ENCODE data around the gene OLIG3.

Gene OLIG3

DNA sequence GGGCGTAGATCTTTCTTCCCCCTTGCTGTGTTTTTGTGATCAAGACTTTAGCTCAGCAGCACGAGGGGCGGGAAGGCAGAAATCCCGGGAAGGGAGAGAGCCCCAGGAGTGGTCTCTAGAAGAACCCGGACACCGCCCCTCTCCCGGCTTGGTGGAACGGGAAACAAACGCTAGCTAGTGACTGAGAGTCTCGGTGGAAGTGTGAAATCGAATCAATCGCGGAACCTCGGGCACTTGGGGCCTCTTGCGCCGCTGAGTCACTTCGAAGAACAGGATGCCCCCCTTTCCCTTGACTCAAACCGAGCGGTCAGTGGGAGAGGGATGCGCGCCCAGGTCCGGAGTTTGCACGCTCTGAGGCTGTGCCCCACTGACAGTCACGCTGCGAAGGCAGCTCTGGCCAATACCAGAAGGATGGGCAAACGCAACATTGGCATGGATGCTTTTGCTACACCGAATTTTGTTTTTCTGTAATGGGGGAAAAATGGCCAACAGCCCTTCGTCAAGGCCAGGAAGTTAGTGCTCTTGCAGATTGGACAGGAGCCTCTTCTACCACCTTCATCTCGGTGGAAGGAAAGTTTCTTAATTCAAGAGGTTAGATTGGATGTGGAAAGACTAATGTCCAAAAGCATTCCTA is 1.6 kb upstream of the OLIG3 start:
- no peak for DNase-seq (ENCODE audit: low read depth)

DNA sequence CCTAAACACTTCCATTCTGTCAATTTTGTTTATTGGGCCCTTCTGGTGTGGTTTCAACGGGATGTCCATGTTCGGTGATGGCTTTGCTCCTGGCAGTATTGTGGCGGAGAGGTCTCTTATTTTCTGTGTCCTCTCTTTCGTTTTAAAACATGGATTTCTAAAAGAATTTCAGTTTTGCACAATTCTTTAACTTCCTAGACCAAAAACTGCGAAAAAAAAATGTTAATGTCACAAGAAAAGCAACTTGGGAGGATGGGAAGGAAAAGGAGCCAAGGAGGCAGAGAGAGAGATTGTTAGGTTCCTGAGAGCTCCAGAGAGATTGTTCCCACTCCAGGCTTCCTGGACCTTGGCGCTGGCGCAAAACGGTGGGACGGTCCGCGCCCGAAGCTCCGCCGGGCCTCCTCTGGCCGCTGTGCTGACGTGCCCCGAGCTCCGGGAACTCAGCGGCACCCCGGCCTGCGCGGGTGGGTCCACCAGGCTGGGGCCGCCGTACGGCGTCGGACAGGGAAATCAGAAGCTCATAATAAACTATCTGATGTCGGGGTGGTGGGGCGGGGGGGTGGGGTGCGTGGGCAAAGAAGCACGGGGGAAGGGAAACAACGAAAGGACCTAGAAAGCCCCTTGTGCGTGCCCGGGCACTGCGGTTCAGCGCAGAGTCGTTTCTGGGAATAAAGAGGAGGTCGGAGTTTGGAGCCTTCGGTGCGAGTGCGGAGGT is 951 bp upstream of the OLIG3 start:
- no peak for DNase-seq (ENCODE audit: low read depth)

DNA sequence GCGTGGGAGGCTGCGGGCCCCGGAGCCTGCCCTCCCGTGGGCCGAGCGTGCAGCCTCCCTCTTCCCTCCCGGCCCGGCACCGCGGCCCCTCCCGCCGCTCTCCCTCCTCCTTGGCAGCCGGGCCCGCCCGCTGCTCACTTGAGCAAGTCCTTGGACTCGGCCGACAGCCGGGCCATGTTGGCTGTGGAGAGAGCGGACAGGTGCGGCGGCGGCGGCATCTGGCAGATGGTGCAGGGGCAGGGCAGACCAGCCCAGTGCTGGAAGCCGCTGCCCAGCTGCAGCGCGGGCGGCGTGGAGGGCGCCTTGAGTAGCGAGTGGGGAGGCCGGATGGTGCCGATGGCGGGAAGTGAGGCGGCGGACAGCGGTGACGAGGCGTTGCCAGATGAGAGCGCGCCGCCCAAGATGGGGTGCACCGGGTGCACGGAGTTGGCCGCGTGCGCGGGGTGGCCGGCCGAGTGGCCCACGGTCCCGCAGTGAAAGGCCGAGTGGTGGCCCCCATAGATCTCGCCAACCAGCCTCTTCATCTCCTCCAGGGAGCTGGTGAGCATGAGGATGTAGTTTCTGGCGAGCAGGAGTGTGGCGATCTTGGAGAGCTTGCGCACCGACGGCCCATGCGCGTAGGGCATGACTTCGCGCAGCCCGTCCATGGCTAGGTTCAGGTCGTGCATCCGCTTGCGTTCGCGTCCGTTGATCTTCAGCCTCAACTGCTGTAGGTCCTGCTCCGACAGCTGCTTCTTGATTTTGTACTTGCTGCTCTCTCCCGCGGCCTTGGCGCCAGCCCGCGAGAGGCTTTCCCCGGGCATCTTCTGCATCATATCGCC is 766 bp downstream of the OLIG3 start:
- no peak for DNase-seq (ENCODE audit: low read depth)

DNA sequence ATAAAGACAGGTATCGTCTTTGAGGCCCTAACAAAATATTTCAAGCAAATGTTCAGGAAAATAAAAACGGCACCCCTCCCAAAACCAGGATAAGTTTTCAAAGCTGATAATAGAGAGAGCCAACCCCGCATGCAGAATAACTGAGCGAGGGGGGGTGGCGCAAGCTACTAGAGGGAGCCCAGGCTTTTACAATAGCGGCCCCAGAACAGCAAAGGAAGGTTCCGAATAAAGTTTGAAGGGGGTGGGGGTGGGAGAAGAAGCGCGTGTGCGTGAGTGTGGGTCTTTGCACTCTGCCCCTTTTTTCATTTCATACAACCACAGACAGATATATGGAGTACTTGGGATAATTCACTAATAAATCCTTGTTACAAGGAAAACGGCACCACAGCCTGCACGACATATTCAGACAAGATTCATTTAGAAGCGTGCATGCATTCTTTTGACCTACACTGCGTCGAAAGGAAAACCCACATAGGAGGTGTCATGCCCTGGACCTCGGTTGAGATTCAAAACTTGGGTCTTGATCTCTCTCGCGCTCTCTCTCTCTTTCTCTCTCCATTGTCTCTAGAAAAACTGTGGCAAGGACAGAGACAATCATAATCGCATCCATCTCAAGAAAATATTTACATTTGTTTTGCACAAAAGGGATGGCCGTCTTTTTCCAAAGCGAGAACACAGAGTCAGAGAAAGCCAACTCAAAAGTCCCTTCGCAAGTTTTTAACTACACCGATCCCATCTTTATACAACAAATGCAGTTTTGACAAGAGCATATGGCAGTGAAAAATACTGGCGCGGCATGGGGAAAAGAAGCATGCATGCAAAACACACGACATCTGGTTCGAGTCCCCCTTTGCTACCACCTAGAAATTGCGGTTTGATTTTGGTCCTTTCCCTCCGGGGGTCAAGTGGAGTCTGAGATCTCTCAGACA is 1.6 kb downstream of the OLIG3 start:
- DNase-seq (ENCODE audit: low read depth): no peak

DNA sequence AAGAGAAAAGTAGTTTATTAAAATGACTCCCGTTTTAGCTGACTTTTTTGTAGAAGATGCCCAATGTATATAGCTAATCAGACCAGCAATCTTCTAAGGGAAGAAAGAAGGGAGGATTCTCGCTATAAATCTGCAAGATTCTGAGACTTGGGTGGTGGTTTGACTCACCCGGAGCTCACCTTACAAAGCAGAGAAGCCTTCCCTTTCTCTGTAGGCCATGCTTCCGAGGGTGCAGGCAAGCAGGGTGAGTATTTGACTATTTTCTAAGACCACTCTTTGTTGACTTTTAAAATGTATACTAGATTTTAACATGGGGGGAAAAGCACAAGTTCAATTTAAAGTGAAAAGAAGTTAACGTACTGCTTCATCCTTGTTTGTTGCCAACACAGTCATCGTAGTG is 2.7 kb downstream of the OLIG3 start:
- DNase-seq (ENCODE audit: low read depth): no peak

DNA sequence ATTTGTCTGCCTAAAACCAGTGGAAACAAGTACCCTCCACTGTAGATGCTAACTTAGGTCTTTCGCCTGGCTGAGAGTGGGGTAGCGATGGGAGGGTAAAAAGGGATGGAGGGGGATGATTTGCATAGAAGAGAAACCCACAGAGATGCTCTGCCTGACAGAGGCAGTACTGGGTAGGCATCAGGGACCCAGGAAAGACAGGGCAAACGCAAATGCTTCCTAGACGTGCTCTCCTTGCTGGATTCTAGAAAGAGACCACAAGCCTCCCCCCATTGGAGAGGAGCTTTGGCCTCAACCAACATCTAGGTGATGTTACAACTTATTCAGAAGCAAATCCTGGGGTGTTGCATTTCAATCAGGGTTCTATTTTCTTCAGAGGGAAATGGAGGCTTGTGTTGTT is 3.2 kb downstream of the OLIG3 start:
- DNase-seq (ENCODE audit: low read depth): no peak

DNA sequence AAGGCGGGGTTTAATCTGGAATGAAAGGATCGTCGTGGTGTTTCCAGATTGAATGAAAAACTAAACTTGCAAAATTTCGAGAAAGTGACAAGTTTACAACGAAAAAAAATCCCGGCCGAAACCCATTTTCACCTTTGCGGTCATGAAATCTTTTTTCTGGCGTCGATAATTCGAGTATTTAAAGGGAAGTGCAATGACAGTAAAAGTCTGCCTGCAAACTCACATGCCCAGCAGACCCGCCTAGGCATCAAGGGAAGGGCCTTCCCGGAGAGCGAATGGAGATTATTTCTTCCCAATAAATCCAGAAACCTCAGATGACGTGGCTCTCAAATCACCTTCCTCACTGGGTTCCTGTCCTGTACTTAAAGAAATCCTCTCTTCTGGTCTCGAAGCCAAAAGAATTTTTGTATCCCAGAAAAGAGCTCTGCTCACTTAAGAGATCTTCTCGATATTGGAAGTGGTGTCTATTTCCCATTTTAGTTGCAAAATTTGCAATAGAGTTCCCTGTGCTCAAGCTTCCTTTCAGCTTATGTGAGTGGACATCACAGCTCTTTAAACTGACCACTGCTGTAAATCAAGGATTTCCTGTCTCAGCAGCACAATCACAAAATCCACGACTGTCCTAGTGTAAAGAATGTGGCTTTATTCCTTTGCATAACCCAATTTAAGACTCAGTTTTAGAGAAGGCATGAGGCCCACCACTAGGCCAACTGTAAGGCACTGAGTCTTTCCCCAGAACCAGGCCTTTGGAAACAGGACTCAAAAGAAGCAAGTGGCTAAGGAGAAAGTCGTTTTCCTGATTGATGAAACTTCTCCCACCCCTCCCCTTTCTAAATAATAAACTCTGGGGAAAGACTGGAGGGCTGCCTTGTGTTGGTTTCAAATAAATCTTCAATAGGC is 3.9 kb downstream of the OLIG3 start:
- no peak for DNase-seq (ENCODE audit: low read depth)

DNA sequence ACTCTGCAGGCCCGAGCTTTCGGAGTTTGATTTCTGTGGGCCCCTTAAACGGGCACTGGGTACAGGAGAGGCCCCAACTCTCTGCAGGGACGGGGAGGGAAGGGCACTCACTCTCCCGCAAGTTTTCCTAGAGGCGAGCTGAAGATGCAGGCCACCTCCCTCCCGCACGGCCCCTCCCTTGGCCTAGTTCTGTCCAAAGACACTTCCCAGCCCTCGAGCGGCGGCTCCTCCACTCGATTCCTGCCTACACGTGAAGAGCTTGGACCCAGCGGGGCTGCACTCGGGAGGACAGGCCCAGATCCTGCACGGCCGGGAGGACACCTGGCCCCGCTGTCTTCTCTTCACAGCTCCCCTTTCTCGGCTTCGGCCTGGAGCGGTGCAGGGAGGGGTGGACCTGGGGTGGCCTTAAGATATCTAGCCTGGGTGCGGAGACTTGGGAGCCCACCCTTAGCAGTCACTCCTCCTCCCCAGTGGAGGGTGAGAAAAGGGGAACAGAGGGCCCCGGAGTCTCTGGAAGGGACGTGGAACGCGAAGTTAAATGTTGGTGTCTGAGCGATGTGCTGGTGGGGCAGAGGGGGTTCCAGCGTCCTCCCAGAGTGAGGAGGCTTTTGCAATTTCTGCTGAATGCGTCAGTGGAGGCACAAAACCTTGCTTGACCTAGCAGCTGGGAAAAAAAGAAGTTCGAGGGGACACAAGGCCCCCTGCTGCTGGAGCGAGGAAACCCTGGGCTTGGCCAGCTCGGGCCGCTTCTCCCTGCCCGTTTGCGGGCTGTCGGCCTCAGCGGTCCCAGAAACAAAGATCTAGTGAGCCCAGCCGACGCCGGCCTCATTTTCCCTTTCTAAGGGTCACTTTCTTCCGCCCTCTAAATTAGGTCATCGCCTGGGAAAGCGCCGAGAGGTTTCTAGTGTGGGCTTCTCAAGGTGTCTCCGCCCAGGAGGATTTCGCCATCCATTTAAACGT is 4.9 kb downstream of the OLIG3 start:
- DNase-seq (ENCODE audit: low read depth): no peak

DNA sequence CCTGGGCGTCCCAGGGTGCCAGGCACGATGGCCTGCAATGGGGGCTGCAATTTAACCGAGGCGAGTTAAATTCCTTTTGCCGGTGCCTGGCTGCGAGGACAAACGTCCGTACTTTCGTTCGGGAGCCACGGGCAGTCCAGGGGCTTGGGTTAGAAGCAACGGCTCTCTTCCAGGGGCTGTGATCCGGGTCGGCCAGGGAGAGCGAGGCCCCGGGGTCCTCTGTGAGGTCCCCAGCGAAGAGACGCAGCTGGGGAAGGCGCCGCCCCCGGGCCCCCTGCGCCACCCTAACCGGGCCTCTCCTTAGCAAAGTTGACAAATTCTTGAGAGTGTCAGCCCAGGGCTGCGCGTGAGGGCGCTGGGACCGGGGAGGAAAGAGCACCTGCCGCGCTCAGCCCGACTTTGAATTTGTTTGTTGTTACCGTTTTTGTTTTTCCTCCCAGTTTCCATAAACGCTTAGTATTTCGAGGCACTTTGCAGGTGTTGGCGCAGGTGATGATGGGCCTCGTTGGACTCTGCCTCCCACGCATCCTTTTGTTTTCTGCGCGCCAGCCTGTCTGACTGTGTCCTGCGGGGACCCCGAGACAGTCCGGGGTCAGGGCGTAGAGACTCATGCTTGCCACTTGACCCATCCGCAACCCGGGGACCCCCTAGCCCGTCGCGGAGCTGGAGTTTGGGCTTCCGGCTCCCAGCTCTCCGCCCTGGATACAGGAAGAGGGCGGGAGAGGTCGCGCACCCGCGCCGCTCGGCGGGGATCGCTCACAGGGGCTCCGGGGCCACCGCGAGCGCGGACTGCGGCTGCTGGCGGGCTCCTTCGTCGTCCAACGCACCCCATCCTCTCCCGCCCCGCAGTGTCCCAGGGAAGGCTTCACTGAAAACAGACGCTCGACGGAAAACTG is 5.8 kb downstream of the OLIG3 start:
- no peak for DNase-seq (ENCODE audit: low read depth)

DNA sequence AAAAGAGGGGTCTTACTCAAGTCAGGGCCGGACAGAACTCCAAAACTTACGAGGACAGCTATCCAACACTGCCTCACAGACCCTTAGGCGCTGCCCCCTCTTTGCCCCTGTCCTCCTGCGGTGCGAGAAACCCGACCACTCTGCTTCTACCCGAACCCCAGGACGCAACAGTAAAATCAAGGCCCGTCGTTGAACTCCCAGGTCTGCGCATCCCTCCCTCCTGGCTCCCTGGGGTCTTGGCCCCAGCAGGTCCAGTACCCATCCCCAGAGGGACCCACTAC is 6.4 kb downstream of the OLIG3 start:
- DNase-seq (ENCODE audit: low read depth): no peak

DNA sequence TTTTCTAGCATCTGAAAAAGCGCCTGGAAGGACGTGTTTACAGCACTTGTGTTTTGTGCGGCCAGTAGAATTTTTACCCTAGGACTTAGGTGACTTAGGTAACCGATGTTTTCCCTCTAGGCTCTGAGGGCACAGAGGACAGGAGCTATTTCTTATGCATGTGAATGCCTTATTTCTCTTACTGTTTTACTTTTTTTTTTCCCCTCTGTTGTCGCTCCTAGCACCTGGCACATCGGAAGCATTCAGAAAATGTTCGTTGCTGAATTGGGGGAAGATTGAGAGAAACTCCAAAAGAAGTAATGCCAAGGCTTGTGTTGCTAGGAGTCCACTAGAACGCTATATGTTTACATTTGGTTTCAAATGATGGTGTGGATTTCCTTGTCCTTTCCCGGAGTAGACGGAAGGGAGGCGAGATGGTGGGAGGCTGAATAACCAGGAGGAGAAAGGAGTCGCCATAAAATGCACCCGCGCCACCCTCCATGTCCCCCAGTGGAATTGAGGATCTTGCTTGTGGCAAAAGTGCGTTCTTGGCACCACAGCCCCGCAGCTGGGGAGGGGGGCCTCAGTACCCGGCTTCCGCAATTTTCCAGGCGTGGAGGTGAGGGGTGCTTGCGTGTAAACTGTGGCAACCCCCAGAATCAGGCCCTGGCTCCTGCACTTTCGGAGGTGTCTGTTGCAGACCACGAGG is 6.9 kb downstream of the OLIG3 start:
- no peak for DNase-seq (ENCODE audit: low read depth)

DNA sequence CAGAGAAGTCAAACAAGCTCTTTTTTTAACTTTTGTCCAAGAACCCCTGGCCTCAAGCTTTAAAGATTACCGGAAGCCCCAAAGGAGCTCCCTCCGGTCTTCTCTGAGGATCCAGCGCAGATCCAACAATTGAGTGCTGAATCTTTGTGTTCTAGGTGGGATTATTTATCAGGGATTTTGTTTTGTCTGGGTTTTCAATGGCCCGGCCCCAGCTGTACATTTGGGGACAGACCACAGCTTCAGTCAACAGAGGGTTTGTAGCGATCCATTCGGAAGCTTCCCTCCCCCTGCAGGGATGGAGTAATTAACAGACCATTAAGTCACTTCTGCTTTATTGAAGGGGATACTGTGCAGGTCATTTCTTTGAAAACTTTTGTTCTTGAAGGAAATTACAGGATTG is 7.8 kb downstream of the OLIG3 start:
- DNase-seq (ENCODE audit: low read depth): no peak

DNA sequence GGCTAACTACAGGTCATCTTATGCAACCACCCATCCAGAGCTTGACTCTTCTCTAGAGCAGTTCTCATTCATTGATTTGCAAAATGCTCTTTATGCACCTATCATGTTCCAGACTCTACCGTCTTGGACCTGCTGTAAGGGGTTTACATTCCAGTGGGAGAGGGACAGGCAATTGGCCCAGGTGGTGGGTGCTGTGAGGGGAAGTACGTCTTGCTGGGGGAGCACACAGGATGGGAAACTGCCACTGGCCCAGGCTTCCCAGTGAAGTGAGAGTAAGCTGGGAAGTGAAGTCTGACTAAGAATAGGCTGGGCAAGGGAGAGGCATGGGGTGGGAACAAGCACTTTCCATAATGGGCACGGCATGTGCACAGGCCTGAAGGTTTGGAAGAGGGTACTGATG is 13.8 kb downstream of the OLIG3 start:
- DNase-seq (ENCODE audit: low read depth): no peak

DNA sequence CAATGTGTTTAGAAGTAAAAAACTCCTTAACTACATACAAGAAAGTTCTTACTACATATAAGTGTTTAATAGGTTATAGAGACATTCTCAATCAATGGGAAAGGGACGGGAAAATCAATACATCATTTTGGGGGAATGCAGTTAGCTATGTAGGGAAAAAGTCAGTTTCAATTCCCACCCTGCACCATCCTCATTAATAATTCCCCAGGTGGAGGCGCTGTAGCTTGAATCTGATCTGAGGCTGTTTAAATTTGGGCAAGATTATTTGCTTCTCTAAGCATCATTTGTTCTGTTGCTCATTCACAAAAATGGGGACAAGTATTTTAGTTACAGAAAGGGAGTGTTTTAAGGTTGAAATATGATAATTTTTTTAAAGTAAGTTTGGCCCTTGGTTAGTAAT is 19.1 kb downstream of the OLIG3 start:
- DNase-seq (ENCODE audit: low read depth): no peak

DNA sequence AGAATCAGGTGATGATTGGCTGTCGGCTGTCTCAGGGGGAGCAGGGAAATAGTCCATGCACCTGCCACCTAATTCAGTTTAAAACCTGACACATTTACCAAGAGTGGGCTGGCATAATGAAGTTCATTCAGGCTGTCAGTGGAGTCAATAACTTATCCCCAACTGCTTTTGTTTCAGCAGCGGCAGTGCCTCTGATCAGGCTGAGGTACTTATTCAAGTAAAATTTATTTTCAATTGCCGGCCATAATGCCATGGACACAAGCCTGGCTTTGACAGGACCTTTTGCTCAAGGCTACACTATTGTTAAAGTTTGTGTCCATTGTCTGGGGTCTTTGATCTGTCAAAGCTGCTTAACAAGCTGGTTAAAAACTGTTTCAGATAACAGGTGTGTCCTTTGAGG is 20.6 kb downstream of the OLIG3 start:
- DNase-seq (ENCODE audit: low read depth): no peak

DNA sequence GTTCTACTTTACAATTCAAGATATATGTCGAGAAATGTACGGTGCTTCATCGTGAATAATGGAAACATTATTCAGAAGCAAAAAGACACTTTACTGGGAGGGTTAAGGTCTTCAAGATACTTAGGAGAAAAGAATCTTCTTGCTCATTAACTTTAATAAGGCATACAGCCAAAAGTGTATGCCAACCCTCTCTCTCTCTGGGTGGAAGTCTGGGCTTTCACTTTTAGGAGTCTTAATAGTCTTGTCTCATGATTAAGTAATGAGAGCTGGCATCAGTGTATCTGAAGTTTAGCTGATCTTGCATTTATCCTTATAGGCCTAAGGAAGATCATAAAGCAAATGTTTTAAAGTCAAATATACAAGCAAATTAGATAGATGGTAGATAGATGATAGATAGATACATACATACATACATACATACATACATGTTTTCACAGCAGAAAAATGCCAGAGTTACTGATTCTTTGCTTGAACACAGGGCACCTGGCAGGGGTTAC is 21.5 kb downstream of the OLIG3 start:
- DNase-seq (ENCODE audit: low read depth): no peak

DNA sequence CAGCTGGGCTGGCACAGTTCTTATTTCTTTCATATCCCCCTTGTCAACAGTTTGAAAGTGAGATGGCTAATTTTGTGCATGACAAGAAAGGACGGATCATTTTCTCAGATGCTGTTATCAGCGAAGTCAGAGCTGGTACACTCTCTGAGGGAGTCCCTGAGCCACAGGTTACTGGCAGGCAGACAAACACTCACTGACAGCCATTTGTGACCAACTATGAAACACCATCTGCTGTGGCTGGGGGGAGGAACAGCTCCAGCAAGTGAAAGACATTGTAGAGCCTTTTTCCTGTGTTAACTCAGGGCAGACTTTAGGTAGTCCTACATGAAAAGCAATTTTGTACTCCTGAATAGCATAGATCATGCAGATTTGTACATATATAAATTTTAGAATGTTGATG is 22.2 kb downstream of the OLIG3 start:
- DNase-seq (ENCODE audit: low read depth): no peak

DNA sequence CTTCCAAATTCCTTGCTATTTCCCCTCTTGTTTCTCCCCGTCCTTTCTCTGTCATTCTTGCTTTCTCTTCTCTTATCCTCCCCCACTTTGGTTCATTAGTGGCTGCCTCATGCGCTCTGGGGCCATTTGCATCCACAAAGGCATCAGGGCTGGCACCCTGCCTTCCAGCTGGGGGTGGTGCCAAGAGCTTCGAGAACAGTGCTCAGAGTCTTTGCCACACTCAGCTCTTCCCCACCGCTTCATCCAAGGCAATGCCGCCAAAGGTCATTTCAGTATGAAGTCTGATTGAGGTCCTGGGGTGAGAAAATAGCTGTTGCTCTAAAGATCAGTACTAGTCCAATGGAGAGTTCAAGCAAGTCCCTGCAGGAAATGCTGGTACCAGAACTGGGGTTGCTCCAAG is 22.7 kb downstream of the OLIG3 start:
- DNase-seq (ENCODE audit: low read depth): no peak
